Endothelial cell of umbilical vein (primary cell): ENCODE measurements around the gene CPXM2. TPM values are rescaled to one million over a fixed set of nuclear protein-coding genes. Genes with fewer than 3 reads are reported as not detected.

ENCODE experiments used
- BruUV-seq: library from RNA; stranded (reverse); fragments of 400-500 nt; replicated peaks from 2 replicates; lab custom pipeline; 2021; lab: Mats Ljungman, UMichigan
- CTCF ChIA-PET: fragments of 300-600, 350-600 bp; sonication (Branson Sonifier 250); formaldehyde crosslinking; loops from one replicate; lab custom pipeline; 2021; ENCODE audit warnings: antibody characterized with exemption, inconsistent platforms; lab: Charles Lee
- POLR2A ChIA-PET: fragments of 300-600, 350-600 bp; sonication (Branson Sonifier 250); formaldehyde crosslinking; loops from one replicate; lab custom pipeline; 2021; ENCODE audit warnings: antibody characterized with exemption, inconsistent platforms; lab: Charles Lee
- DNase-seq: peaks from one replicate; pipeline ENCODE4 v3.0.0-alpha.2; 2011; ENCODE audit warnings: low read depth, low spot score
- FAIRE-seq: peaks from 2 replicates; lab custom pipeline; 2011; peaks lifted over from hg19 to GRCh38; lab: Jason Lieb, UNC
- H2AFZ ChIP-seq: 2 replicates; pipeline ENCODE4 v1.6.0; 2012; ENCODE audit warnings: low read depth, low read length, control low read depth, inconsistent platforms
- H3K27ac ChIP-seq: 2 replicates; pipeline ENCODE4 v1.5.1; 2011; ENCODE audit warnings: low read depth, mild to moderate bottlenecking, control low read depth, low read length, moderate library complexity; ENCODE audit not compliant: insufficient read depth
- H3K27me3 ChIP-seq, 2 experiments: 2 replicates each; pipeline versions ENCODE4 v1.6.0 to v1.6.1; 2011; ENCODE audit warnings: low read length in 2 of 2, mixed read lengths in 1 of 2; ENCODE audit not compliant: control insufficient read depth in 2 of 2, insufficient read depth in 2 of 2
- H3K36me3 ChIP-seq, 2 experiments: 2 replicates in 1 of 2; 3 replicates in 1 of 2; pipeline ENCODE4 v1.5.1; 2011; ENCODE audit warnings: low read length in 2 of 2, mild to moderate bottlenecking in 1 of 2, moderate library complexity in 1 of 2; ENCODE audit not compliant: control insufficient read depth in 2 of 2, insufficient read depth in 2 of 2; ENCODE audit errors: extremely low read depth in 1 of 2
- H3K4me1 ChIP-seq: 3 replicates; pipeline ENCODE4 v1.5.1; 2011; ENCODE audit warnings: mild to moderate bottlenecking, low read length; ENCODE audit not compliant: control insufficient read depth, insufficient read depth; ENCODE audit errors: extremely low read depth
- H3K4me2 ChIP-seq: 2 replicates; pipeline ENCODE4 v1.6.1; 2011; ENCODE audit warnings: low read length, control low read depth, mixed read lengths; ENCODE audit not compliant: insufficient read depth
- H3K4me3 ChIP-seq, 3 experiments: fragments of 200-600 bp in 1 of 3; sonication (generic), shearing (Covaris generic) in 1 of 3; replicated peaks in 1 of 3; 2 replicates each; pipeline ENCODE4 v1.5.1; 2011 to 2016; ENCODE audit warnings: control low read depth in 3 of 3, low read length in 3 of 3, mild to moderate bottlenecking in 2 of 3, inconsistent platforms in 1 of 3, low read depth in 1 of 3, moderate library complexity in 1 of 3; ENCODE audit not compliant: insufficient read depth in 1 of 3
- H3K79me2 ChIP-seq: 2 replicates; pipeline ENCODE4 v1.6.0; 2012; ENCODE audit warnings: low read length, inconsistent platforms; ENCODE audit not compliant: control insufficient read depth, insufficient read depth
- H3K9ac ChIP-seq: replicated peaks from 2 replicates; pipeline ENCODE3; 2011; ENCODE audit warnings: low read length, control low read depth; ENCODE audit not compliant: insufficient read depth; ENCODE audit errors: extremely low read depth
- H3K9me1 ChIP-seq: replicated peaks from 3 replicates; pipeline ENCODE4 v1.6.0; 2011; ENCODE audit warnings: mild to moderate bottlenecking, low read length; ENCODE audit not compliant: control insufficient read depth, insufficient read depth; ENCODE audit errors: extremely low read depth
- H3K9me3 ChIP-seq: replicated peaks from 2 replicates; pipeline ENCODE4 v1.5.1; 2012; ENCODE audit warnings: low read length, inconsistent platforms; ENCODE audit not compliant: control insufficient read depth, insufficient read depth
- H4K20me1 ChIP-seq: replicated peaks from 2 replicates; pipeline ENCODE3; 2011; ENCODE audit warnings: mild to moderate bottlenecking, low read length; ENCODE audit not compliant: control insufficient read depth, insufficient read depth; ENCODE audit errors: extremely low read depth
- CTCF ChIP-seq, 2 donors: IDR thresholded peaks; 1 replicate in 1 of 2; 2 replicates in 1 of 2; pipeline ENCODE4 v1.5.1; 2011; ENCODE audit warnings: low read length in 2 of 2, mild to moderate bottlenecking in 2 of 2, moderate library complexity in 2 of 2, control low read depth in 1 of 2, inconsistent platforms in 1 of 2, low read depth in 1 of 2; ENCODE audit not compliant: insufficient read depth in 1 of 2; ENCODE audit errors: extremely low read depth in 1 of 2
- EZH2 ChIP-seq: IDR thresholded peaks from 2 replicates; pipeline ENCODE4 v1.6.1; 2012; ENCODE audit warnings: borderline replicate concordance, low read depth, mild to moderate bottlenecking, moderate library complexity, low read length, inconsistent platforms; ENCODE audit not compliant: severe bottlenecking
- FOS ChIP-seq: IDR thresholded peaks from 2 replicates; pipeline ENCODE4 v1.6.1; 2011; ENCODE audit warnings: mild to moderate bottlenecking, low read length, moderate library complexity, borderline replicate concordance; ENCODE audit not compliant: insufficient read depth
- GATA2 ChIP-seq: IDR thresholded peaks from 2 replicates; pipeline ENCODE4 v1.7.0; 2011; ENCODE audit warnings: low read depth, mild to moderate bottlenecking, moderate library complexity, mixed read lengths, low read length; ENCODE audit not compliant: insufficient read length, insufficient read depth
- JUN ChIP-seq: IDR thresholded peaks from 2 replicates; pipeline ENCODE4 v1.6.1; 2011; ENCODE audit warnings: borderline replicate concordance, low read depth; ENCODE audit not compliant: insufficient read length, insufficient read depth
- MAX ChIP-seq: IDR thresholded peaks from 2 replicates; pipeline ENCODE4 v1.6.1; 2011; ENCODE audit not compliant: insufficient read depth, insufficient read length
- MYC ChIP-seq: IDR thresholded peaks from one replicate; pipeline ENCODE4 v1.6.1; 2011; ENCODE audit warnings: mild to moderate bottlenecking, low read depth, low read length
- POLR2A ChIP-seq: IDR thresholded peaks from 2 replicates; pipeline ENCODE4 v1.6.1; 2012; ENCODE audit warnings: low read depth, mild to moderate bottlenecking, control low read depth, low read length
- POLR2AphosphoS5 ChIP-seq: IDR thresholded peaks from 2 replicates; pipeline ENCODE4 v1.6.1; 2012; ENCODE audit warnings: low read depth, mild to moderate bottlenecking, control low read depth, low read length, moderate library complexity; ENCODE audit not compliant: insufficient read depth
- dilution Hi-C: fragments of 300-500 bp; cut with MboI; formaldehyde crosslinking; loops from one replicate; pipeline ENCODE4 v1.15.0; 2019; ENCODE audit warnings: low sequenced_read_pairs; ENCODE audit not compliant: extremely low pct_ligation_motif_present
- intact Hi-C: fragments of 100-400 bp; cut with micrococcal nuclease; formaldehyde crosslinking; loops from one replicate; pipeline ENCODE4 v1.10.0; 2022
- polyA plus RNA-seq, 4 experiments: library from polyadenylated mRNA; depleted of rRNA in 3 of 4; stranded (reverse) in 3 of 4; unstranded in 1 of 4; fragments of >200 nt; gene quantifications; 2 replicates each; pipeline versions ENCODE4 v1.2.1 to v1.2.3, GENCODE V29; 2011 to 2012; ENCODE audit warnings: missing spikeins in 1 of 4
- total RNA-seq: library from RNA; stranded (reverse); gene quantifications from 2 replicates; pipeline ENCODE4 v1.2.3, GENCODE V29; 2021

Gene CPXM2
- total and polyA plus RNA-seq, 2 donors (not counting 3 experiments of a cell fraction or from before 2014, with no cell fraction given), result 1.8 to 2.7 TPM

GRCh38 chr10:123715546-123715945 lies 176.1 kb downstream of the CPXM2 start:
- Histone ChIP-seq H3K27me3 (no peaks in the 10 kb centered on the region), H3K4me2 (no peak overlapping the region), H2AFZ (no peak overlapping the region), H4K20me1 (no peaks in the 10 kb centered on the region), H3K4me1 (no peaks in the 10 kb centered on the region), H3K9me1 (no peaks in the 10 kb centered on the region), H3K9me3 (no peaks in the 10 kb centered on the region), H3K9ac (no peak overlapping the region), H3K27ac (no peak overlapping the region), H3K36me3 (no peaks in the 10 kb centered on the region), H3K79me2 (no peaks in the 10 kb centered on the region), H3K4me3 (no peak overlapping the region)
- DNase-seq (no peak), FAIRE-seq (no peak)
- BruUV-seq, result no TSS peak
- no peak for TF ChIP-seq JUN
- no peak for TF ChIP-seq POLR2AphosphoS5
- TF ChIP-seq MYC, result no peak
- no peak for TF ChIP-seq GATA2
- no peak for TF ChIP-seq FOS
- no peak for TF ChIP-seq POLR2A
- TF ChIP-seq CTCF (IDR thresholded peaks at IDR 0.05; ENCODE audit: extremely low read depth in 1 of 2, insufficient read depth in 1 of 2, low read depth in 1 of 2, low read length in 2 of 2), result no peak
- TF ChIP-seq EZH2, result no peak
- TF ChIP-seq MAX, result no peak
- intact Hi-C loops, result no loop called here
- dilution Hi-C loops, result no loop called here
- CTCF ChIA-PET, result no interaction called here
- POLR2A ChIA-PET, result no interaction called here
